HPDE6-E6E7 (cell line): ENCODE measurements around the gene MB21D2.
A peak's percentile ranks its signal among the peaks of the same experiment; 100 is the strongest.

Source experiments
- DNase-seq: peaks from one replicate; pipeline ENCODE4 v3.0.0; 2011; ENCODE audit warnings: missing footprints; ENCODE audit errors: extremely low spot score

MB21D2 gene

DNA sequence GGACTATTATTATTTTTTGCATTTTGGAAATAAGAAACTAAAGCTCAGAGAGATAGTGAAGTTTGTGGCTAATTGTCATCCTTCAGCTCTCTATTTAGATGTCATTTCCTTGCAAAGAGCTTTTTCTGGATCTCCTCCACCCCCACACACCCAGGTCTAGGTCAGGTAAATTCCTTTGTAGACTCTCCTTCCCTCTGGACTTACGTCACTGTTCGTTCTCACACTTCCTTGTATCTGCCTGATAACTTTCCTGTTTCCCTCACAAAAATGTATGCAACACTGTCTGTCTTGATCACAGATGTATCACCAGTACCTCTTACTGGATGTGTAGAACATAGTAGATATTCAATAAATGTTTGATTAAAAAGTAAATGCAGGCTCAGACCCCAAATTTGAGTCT lies 6.1 kb upstream of the MB21D2 start:
- no peak for DNase-seq

- no peak for DNase-seq
These were observed 4.1 kb upstream of the MB21D2 start for GRCh38 chr3:192921793-192922192.

GRCh38 chr3:192920411-192920810 lies 2.8 kb upstream of the MB21D2 start:
- no peak for DNase-seq

DNA sequence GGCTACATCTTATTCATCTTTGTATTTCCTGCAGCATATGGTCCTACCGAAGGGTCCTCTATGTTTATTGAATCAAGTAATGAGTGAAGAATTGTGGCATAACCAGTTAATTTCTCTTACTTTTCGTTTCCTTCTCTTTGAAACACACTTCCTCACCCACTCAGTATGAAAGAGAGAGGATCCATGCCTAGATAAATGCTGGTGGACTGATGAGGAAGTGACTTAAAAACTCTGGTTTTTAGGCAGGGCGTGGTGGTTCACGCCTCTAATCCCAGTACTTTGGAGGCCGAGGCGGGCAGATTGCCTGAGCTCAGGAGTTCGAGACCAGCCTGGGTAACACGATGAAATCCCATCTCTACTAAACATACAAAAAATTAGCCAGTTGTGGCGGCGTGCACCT lies 2.2 kb upstream of the MB21D2 start:
- no peak for DNase-seq

- DNase-seq, result no peak
These were observed 576 bp upstream of the MB21D2 start for GRCh38 chr3:192918275-192918588.

GRCh38 chr3:192917028-192917403 lies 640 bp downstream of the MB21D2 start:
- no peak for DNase-seq

- DNase-seq, result no peak
These were observed 1.2 kb downstream of the MB21D2 start for GRCh38 chr3:192916371-192917027.

DNA sequence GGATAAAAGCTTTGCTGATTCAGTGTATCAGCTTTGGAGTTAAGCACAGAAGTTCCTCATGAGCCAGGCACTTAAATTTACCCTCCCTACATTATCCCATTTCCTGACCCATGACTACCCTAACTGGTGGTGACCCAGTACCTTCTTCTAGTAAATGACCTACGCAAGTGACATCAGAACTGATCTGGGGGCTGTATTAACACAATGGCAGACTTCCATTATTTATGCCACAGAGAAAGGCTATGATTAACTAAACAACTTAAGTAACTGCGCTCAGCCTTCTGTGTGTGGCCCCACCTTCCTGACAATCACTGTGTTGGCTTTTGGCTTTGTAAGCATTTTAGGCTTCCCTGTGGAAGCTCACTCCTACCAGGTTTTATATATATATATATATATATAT lies 1.9 kb downstream of the MB21D2 start:
- no peak for DNase-seq

- no peak for DNase-seq
These were observed 2.4 kb downstream of the MB21D2 start for GRCh38 chr3:192915304-192915703.

GRCh38 chr3:192914848-192915247 lies 2.8 kb downstream of the MB21D2 start:
- DNase-seq, result no peak

DNA sequence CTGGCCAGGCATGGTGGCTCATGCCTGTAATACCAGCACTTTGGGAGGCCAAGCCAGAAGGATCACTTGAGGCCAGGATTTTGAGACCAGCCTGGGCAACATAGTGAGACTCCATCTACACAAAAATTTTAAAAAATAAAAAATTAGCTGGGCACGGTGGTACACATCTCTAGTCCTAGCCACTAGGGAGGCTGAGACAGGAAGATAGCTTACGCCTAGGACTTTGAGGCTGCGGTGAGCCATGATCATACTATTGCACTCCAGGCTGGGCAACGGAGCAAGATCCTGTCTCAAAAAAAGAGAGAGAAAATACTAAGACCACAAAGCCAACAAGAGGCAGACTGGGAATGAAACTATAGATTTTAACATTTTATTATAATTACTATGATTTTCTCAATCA lies 4.1 kb downstream of the MB21D2 start:
- DNase-seq, result no peak

GRCh38 chr3:192911293-192911692 lies 6.4 kb downstream of the MB21D2 start:
- no peak for DNase-seq

- DNase-seq, result no peak
These were observed 9.9 kb downstream of the MB21D2 start for GRCh38 chr3:192907784-192908183.

- DNase-seq, result no peak
These were observed 10.7 kb downstream of the MB21D2 start for GRCh38 chr3:192906940-192907339.

DNA sequence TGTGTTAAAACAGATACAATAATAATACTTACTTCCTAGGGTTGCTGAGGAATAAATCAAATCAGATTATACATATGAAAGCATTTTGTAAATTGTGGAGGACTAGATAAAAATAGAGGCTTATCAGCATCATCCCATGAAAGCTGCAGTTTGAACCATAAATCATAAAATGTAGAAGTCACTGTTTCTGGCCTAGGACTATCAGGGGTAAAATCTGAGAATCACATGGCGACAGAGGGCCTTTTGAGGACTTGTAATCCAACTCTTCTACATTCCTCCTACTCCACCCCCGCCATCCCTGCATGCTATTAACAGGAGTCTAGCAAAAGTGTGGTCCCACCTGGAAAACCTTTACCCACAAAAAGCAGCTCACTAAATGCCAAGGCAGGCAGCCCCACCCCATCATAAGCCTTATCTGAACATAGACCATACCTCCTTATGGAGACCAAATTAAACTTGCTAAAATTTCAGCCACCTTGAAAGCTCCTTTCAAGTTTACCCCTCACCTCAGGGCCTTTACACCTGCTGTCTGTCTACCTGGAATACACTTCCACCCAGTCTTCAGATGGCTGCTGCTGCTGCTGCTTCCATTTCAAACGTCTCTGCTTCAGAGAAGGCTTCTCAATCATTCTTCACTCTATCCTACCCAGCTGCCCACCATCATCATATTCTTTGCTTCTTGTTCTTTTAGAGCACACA lies 11.5 kb downstream of the MB21D2 start:
- DNase-seq, result no peak

DNA sequence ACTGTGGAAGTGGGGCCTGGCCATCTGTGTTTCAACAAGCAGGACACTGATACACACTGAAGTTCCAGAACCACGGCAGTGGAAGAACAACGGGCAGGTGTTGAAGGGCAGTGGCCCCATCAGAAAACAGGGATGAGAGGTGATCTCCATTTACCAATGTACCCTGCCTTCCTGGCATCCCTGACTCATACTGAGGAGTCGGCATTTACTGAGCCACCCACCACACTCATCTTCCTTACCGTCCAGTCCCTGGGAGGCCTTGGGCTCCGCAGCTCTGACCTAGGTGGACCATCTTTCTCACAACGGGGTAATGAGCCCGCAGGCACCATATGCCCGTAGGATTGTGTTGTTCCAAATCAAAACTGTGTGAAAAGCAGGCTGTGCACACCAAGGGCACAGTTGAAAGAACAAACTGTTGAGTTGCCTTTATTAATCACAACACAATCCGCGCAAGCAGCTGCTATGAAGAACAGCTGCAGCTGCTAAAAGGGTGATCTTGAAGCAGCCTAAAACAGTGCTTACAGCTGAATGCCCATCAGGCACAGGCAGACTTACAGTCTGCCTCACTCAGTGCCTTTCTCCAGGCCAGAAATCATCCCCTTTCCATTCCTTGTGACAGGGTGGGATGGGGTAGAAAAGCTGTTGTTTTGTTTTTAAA lies 12.9 kb downstream of the MB21D2 start:
- DNase-seq, result no peak

DNA sequence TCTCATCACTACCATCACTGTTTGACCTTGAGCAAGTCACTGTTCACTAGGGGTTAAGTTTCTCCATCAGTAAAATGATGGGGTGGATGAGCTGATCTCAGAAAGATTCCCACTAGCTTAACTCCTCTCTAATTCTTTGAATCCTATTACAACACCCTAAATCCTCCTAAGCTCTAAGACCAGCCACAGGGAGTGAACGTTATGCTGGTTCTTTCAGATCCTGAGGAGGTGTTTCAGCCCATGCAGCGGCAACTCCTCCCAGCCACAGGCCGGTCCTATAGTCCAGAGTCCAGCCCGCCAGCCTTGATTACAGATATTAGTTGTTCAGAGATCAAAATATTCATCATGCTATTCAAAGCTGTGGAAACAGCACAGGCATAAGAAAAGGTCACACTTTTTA lies 15.1 kb downstream of the MB21D2 start:
- no peak for DNase-seq

- peak; percentile 61 for DNase-seq
These were observed 16.2 kb downstream of the MB21D2 start for GRCh38 chr3:192901435-192901834.

- no peak for DNase-seq
These were observed 18.1 kb downstream of the MB21D2 start for GRCh38 chr3:192899540-192899982.

DNA sequence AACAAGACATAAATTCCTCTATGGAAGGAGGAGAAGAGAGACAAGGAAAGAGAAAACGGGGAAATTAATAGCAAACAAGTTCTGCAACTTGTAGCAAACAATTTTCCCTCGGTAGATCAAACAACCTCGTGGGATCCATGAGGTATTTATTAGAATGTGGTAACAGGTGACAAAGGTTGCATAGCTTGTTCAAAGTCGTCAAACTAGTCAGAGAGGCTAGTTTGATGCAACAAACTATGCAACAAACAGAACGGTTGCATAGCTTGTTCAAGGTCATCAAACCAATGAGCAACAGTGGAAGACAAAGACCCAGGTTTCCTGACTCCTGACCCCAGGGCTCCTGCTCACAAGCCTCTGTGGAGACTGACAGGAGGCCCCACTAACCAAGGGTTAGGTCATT lies 20.7 kb downstream of the MB21D2 start:
- DNase-seq, result no peak

- DNase-seq, result no peak
These were observed 21.4 kb downstream of the MB21D2 start for GRCh38 chr3:192896208-192896607.

DNA sequence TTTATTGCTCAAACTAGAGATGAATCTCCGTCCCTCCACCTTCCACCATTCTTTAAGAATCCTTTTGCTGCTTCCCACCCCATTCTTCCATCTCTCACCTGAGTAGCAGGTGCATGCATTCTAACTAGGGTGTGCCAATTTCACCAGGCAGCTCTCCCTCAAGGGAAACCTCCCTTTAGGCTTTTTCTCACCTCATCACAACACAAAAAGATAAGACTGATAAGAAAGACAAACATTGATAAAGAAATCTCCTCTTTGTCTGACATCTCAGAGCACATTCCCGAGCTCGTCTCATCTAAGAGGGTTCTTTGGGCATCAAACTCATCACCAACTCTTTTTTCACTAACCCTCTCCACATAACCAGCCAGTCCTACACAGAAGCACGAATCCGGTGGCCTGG lies 23.0 kb downstream of the MB21D2 start:
- no peak for DNase-seq

- DNase-seq, result peak; percentile 71
These were observed 24.5 kb downstream of the MB21D2 start for GRCh38 chr3:192892981-192893700.
